ENCODE measurements around the gene CDYL.

DNA sequence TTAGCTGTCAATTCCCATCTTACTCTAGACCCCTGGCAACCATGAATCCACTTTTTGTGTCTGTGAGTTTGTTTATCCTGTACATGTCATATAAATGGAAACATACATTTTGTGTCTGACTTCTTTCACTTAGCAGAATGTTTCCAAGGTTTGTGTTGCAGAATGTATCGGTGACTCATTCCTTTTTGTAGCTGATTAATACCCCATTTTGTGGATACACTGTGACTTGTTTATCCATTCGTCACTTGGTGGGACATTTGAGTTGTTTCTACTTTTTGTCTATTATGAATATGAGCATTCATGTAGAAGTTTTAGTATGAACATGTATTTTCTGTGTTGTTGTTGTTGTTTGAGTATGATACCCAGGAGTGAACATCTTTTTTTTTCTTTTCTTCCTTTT lies 21.4 kb downstream of the CDYL start:
- TF ChIP-seq POLR2A (IDR thresholded peaks at IDR 0.05; ENCODE audit: low read depth) (no peak), EP300 (IDR thresholded peaks at IDR 0.05) (no peak)
- TF ChIP-seq, protein P1, sequence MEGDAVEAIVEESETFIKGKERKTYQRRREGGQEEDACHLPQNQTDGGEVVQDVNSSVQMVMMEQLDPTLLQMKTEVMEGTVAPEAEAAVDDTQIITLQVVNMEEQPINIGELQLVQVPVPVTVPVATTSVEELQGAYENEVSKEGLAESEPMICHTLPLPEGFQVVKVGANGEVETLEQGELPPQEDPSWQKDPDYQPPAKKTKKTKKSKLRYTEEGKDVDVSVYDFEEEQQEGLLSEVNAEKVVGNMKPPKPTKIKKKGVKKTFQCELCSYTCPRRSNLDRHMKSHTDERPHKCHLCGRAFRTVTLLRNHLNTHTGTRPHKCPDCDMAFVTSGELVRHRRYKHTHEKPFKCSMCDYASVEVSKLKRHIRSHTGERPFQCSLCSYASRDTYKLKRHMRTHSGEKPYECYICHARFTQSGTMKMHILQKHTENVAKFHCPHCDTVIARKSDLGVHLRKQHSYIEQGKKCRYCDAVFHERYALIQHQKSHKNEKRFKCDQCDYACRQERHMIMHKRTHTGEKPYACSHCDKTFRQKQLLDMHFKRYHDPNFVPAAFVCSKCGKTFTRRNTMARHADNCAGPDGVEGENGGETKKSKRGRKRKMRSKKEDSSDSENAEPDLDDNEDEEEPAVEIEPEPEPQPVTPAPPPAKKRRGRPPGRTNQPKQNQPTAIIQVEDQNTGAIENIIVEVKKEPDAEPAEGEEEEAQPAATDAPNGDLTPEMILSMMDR (IDR thresholded peaks at IDR 0.05): no peak
